ENCODE data around the gene GNG2. TPM values are rescaled to one million over a fixed set of nuclear protein-coding genes. Genes with fewer than 3 reads are reported as not detected.
A peak's percentile ranks its signal among the peaks of the same experiment; 100 is the strongest.

GNG2 gene
- total RNA-seq, 1 experiment from 2014 or later, result 0.33 TPM

GRCh38 chr14:51988221-51988620 lies 127.8 kb downstream of the GNG2 start:
- H3K4me1 ChIP-seq (replicated peaks; ENCODE audit: insufficient read depth), result peaks cover 20% of the 10 kb centered on the region
- H3K36me3 ChIP-seq (ENCODE audit: low read depth), result peaks cover 17% of the 10 kb centered on the region
- H3K27ac ChIP-seq, result no peak overlapping the region
- no peaks in the 10 kb centered on the region for H3K27me3 ChIP-seq (ENCODE audit: insufficient read depth, low read depth)
- H3K9me2 ChIP-seq (ENCODE audit: insufficient read depth), result no peaks in the 10 kb centered on the region; the same call in 1 of the 2 replicates
- peak overlapping the region; percentile 98 for H2AFZ ChIP-seq
- H3K4me2 ChIP-seq, result peak overlapping the region; percentile 89
- no peak for DNase-seq
- TF ChIP-seq EZH2 (IDR thresholded peaks at IDR 0.05; ENCODE audit: low read depth) (no peak), CTCF (conservative IDR thresholded peaks at IDR 0.05) (no peak)
- CTCF ChIA-PET, result no interaction called here
- H4K20me1 ChIP-seq (ENCODE audit: insufficient read depth), result no peaks in the 10 kb centered on the region
- POLR2A ChIA-PET (ENCODE audit: unreplicated experiment), result interaction anchor here (0.6 kb wide), 1 partner anchor 94 kb away, joined by 4 read pairs; no protein-coding TSS in a partner anchor
- H3F3A ChIP-seq (ENCODE audit: insufficient read depth, low read depth), result peaks cover 4% of the 10 kb centered on the region; the same call in 1 of the 2 replicates
- intact Hi-C loops (cut with micrococcal nuclease; ENCODE audit: unreplicated experiment), result no loop called here
- H3K9me3 ChIP-seq (ENCODE audit: insufficient read depth, low read depth), result no peaks in the 10 kb centered on the region
- H3K79me2 ChIP-seq (ENCODE audit: low read depth), result peaks cover 32% of the 10 kb centered on the region
- no TSS peak for BruUV-seq (replicated peaks)
- H3K4me3 ChIP-seq, result peak overlapping the region; percentile 100; the same call in 1 of the 2 replicates

DNA sequence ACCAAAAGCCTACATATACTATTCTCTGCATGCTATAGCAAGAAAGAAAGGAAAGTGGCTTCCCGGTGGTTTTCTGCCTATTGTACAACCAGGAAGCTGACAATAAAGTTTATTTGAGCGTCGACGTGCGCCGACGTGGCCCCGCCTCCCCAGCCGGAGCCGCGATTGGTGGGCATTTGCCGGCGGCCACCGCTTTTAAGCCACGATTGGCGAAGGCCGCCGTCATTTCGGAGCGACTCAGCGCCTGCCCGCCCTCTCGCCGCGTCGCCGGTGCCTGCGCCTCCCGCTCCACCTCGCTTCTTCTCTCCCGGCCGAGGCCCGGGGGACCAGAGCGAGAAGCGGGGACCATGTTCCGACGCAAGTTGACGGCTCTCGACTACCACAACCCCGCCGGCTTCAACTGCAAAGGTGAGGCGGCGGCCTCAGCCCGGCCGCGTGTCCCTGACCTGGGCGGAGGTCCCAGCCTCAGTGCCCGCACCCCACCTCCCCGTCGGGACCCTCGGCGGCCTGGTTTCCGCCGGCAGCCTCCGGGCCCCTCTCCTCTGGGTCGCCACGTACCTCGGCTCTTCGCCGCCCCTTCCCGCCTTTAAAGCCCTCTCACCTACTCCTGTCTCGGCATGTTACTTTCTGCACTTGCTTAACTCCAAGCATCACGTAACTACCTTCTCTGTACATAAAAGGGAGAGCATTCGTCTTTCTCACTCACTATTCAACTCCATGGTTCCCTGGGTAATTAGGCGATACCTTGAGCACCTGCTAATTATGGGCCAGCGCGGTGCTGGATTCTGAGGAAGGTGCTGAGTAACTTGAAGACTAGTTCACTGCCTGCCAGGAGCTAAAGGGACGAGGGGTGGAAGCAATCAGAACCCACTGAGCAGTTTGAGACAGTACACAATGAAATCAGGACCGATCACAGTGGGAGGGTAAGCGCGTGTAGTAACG lies 129.2 kb downstream of the GNG2 start, which contains the start of gene RTRAF:
Gene RTRAF (plus strand): TSS at position 254 of the 942 bp plus-strand sequence. CDS start 94 bp downstream, at position 348.
- Histone ChIP-seq H3K9me2 (ENCODE audit: insufficient read depth) (no peaks in the 10 kb centered on the region), H3K79me2 (ENCODE audit: low read depth) (peaks cover 32% of the 10 kb centered on the region), H3K4me2 (peak within 1 kb of the TSS; percentile 89), H3K4me3 (peak within 1 kb of the TSS; percentile 100), H3K9me3 (ENCODE audit: insufficient read depth, low read depth) (no peaks in the 10 kb centered on the region), H3F3A (ENCODE audit: insufficient read depth, low read depth) (peaks cover 10% of the 10 kb centered on the region), H3K4me1 (replicated peaks; ENCODE audit: insufficient read depth) (peaks cover 20% of the 10 kb centered on the region), H4K20me1 (ENCODE audit: insufficient read depth) (peaks cover 7% of the 10 kb centered on the region; the same call in 1 of the 2 replicates), H3K36me3 (ENCODE audit: low read depth) (peaks cover 29% of the 10 kb centered on the region), H2AFZ (peak within 1 kb of the TSS; percentile 98), H3K27me3 (ENCODE audit: insufficient read depth, low read depth) (no peaks in the 10 kb centered on the region), H3K27ac (peak within 1 kb of the TSS; percentile 60)
- DNase-seq, result peak; percentile 80 to 90
- intact Hi-C loops (cut with micrococcal nuclease; ENCODE audit: unreplicated experiment), result loop anchor here (5.0 kb wide), 1 partner anchor 88 kb away; no protein-coding TSS in a partner anchor
- ChIA-PET POLR2A (ENCODE audit: unreplicated experiment) (interaction anchor here (0.6 kb wide), 1 partner anchor 1226 kb away, joined by 3 read pairs; no protein-coding TSS in a partner anchor), CTCF (interaction anchor here (0.7 kb wide), 1 partner anchor 56 kb away, joined by 7 read pairs; no protein-coding TSS in a partner anchor)
- BruUV-seq (replicated peaks), result TSS peak; percentile 69
- TF ChIP-seq EZH2 (IDR thresholded peaks at IDR 0.05; ENCODE audit: low read depth) (no peak), CTCF (conservative IDR thresholded peaks at IDR 0.05) (no peak)

GRCh38 chr14:51990488-51990887 lies 130.1 kb downstream of the GNG2 start:
- Histone ChIP-seq H4K20me1 (ENCODE audit: insufficient read depth) (peaks cover 9% of the 10 kb centered on the region; the same call in 1 of the 2 replicates), H2AFZ (peak overlapping the region; percentile 96; the same call in 1 of the 2 replicates), H3K27ac (no peak overlapping the region), H3K4me1 (replicated peaks; ENCODE audit: insufficient read depth) (peaks cover 20% of the 10 kb centered on the region), H3K36me3 (ENCODE audit: low read depth) (peaks cover 29% of the 10 kb centered on the region), H3K9me3 (ENCODE audit: insufficient read depth, low read depth) (no peaks in the 10 kb centered on the region), H3K27me3 (ENCODE audit: insufficient read depth, low read depth) (no peaks in the 10 kb centered on the region), H3K9me2 (ENCODE audit: insufficient read depth) (no peaks in the 10 kb centered on the region), H3K4me2 (peak overlapping the region; percentile 84), H3K79me2 (ENCODE audit: low read depth) (peaks cover 32% of the 10 kb centered on the region), H3K4me3 (peak overlapping the region; percentile 100), H3F3A (ENCODE audit: insufficient read depth, low read depth) (peaks cover 10% of the 10 kb centered on the region)
- intact Hi-C loops (cut with micrococcal nuclease; ENCODE audit: unreplicated experiment), result loop anchor here (5.0 kb wide), 1 partner anchor 87 kb away; no protein-coding TSS in a partner anchor
- no peak for DNase-seq
- CTCF ChIA-PET, result interaction anchor here (0.6 to 0.7 kb wide), 2 partner anchors 55 to 111 kb away, joined by 4 to 7 read pairs; no protein-coding TSS in a partner anchor
- POLR2A ChIA-PET (ENCODE audit: unreplicated experiment), result no interaction called here
- no peak for TF ChIP-seq EZH2 (IDR thresholded peaks at IDR 0.05; ENCODE audit: low read depth)
- BruUV-seq (replicated peaks), result no TSS peak

All from PC-9 (cell line).